Measurements from ENCODE around the gene MBOAT2. TPM values are rescaled to one million over a fixed set of nuclear protein-coding genes. Genes with fewer than 3 reads are reported as not detected.

MBOAT2 gene
- total RNA-seq, 3 donors from 2014 or later: 36.1 to 65.6 (median 50.6) TPM

DNA sequence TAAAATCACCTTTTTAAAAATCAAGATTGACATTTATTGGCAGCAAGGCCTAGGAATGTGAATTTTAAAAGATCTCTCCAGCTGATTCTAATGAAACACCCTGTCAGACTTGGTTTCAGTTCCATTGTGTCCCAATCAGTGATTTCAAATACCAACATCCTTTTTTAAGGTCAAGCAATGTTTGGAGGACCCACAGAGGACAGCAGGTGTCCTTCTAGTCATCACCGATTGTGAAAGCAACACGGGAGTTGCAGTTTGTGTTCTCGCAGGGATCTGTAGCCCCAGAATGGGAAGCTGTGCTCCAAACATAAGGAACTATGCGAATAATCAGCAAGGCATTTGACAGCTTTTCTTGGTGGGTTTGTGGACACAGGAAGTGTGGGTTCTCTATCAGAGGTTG lies 161.6 kb downstream of the MBOAT2 start:
- no peaks in the 10 kb centered on the region for H3K4me1 ChIP-seq (ENCODE audit: low read depth)
- no peaks in the 10 kb centered on the region for H3K36me3 ChIP-seq (ENCODE audit: low read depth)
- no peaks in the 10 kb centered on the region for H3K9me3 ChIP-seq
- no peak for DNase-seq
- no peak overlapping the region for H3K4me3 ChIP-seq
- no peak for ATAC-seq
- TF ChIP-seq, protein P1, sequence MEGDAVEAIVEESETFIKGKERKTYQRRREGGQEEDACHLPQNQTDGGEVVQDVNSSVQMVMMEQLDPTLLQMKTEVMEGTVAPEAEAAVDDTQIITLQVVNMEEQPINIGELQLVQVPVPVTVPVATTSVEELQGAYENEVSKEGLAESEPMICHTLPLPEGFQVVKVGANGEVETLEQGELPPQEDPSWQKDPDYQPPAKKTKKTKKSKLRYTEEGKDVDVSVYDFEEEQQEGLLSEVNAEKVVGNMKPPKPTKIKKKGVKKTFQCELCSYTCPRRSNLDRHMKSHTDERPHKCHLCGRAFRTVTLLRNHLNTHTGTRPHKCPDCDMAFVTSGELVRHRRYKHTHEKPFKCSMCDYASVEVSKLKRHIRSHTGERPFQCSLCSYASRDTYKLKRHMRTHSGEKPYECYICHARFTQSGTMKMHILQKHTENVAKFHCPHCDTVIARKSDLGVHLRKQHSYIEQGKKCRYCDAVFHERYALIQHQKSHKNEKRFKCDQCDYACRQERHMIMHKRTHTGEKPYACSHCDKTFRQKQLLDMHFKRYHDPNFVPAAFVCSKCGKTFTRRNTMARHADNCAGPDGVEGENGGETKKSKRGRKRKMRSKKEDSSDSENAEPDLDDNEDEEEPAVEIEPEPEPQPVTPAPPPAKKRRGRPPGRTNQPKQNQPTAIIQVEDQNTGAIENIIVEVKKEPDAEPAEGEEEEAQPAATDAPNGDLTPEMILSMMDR (IDR thresholded peaks at IDR 0.05): no peak
- intact Hi-C loops (cut with DNase I, micrococcal nuclease): no loop called here

- ATAC-seq (no peak), DNase-seq (no peak)
- Histone ChIP-seq H3K36me3 (ENCODE audit: low read depth) (no peaks in the 10 kb centered on the region), H3K4me1 (ENCODE audit: low read depth) (peaks cover 10% of the 10 kb centered on the region), H3K4me3 (no peak overlapping the region), H3K9me3 (no peaks in the 10 kb centered on the region)
- TF ChIP-seq, protein P1 (IDR thresholded peaks at IDR 0.05): no peak
- intact Hi-C loops (cut with DNase I, micrococcal nuclease): no loop called here
Observed at GRCh38 chr2:8840475-8841091, 162.9 kb downstream of the MBOAT2 start.

DNA sequence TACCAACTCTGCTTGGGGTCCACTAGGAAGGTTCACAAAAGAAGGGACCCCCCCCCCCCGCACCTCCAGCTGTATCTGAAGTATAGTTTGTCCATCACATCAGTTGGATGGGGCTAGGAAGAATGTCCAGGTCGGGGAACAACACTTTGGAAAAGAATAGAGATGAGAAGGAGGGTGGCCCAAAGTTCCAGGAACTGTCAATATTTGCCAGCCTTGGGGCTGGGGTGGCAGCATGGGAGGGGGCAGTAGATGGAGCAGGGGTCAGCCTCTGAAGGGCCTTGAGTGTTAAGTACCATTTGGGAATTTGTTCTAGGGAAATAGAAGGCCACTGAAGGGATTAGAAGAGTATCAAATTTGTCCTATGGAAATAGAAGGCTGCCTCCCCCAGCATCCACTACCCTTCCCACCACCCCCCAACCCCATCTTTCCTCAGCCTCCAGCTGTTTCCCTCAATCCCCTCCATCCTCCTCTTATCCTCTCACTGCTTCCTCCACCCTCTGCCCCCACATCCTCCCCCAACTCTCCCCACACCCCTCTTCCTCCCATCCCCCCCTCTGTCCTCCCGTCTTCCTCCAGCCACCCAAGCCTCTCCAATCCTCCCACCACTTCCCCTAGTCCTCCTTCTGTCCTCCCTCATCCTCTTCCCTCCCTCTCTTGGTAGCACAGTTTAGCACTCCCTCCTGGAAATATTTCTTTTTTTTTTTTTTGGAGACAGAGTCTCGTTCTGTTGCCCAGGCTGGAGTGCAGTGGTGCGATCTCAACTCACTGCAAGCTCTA lies 164.1 kb downstream of the MBOAT2 start:
- no peaks in the 10 kb centered on the region for H3K36me3 ChIP-seq (ENCODE audit: low read depth)
- no peak for DNase-seq
- peaks cover 21% of the 10 kb centered on the region for H3K4me1 ChIP-seq (ENCODE audit: low read depth)
- no peaks in the 10 kb centered on the region for H3K9me3 ChIP-seq
- TF ChIP-seq, protein P1 (IDR thresholded peaks at IDR 0.05): no peak
- no peak for ATAC-seq
- no peak overlapping the region for H3K4me3 ChIP-seq
- intact Hi-C loops (cut with DNase I, micrococcal nuclease): no loop called here

- Histone ChIP-seq H3K4me1 (ENCODE audit: low read depth) (peaks cover 21% of the 10 kb centered on the region), H3K4me3 (no peak overlapping the region), H3K36me3 (ENCODE audit: low read depth) (no peaks in the 10 kb centered on the region), H3K9me3 (no peaks in the 10 kb centered on the region)
- ATAC-seq (no peak), DNase-seq (peak in 1 of 3 donors; percentile 37)
- TF ChIP-seq, protein P1 (IDR thresholded peaks at IDR 0.05): no peak
- intact Hi-C loops (cut with DNase I, micrococcal nuclease): no loop called here
Observed at GRCh38 chr2:8837795-8838140, 165.7 kb downstream of the MBOAT2 start.

DNA sequence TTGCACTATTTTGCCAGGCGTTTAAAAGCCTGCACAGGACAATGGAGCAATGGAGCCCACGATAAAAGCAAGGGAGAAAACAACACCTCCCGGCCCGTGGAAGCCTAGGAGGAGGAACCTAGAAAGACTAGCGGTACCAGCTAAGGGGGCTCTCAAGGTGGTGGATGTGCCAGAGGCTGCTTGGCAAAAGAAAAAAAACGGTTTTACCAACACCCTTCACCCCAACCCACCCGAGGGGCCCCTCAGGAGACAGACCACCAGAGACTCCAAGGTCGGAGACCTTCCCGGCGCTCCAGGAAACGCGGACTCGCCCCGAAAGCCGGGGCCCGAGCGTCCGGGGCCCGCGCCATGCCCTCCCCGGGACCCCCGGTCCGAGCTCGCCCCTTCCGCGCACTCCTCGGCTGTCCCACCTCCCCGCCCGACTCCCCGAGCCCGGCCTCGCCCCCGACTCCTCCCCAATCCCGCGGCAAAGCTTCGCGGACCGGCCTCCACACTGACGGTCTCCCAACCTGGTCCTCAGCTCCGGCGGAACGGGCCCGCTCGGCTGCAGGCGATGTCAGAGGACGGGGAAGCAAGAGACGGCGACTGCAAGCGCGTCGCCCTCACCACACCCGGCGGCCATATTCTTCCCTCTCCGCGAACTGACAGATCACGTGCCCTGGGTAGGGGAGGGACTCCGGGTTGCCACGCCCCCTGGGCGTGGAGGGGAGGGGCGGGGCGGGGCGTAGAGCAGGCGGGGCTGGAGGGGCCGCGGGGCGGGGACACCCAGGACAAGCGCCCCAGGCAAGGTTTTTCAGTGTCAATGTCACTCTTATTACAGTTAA lies 166.3 kb downstream of the MBOAT2 start, which contains the start of gene KIDINS220:
TSS of gene KIDINS220 (minus strand) at position 643 of the 824 bp plus-strand sequence. CDS start 10,520 bp downstream, outside the sequence.
- intact Hi-C loops (cut with DNase I, micrococcal nuclease): no loop called here
- TF ChIP-seq, protein P1 (IDR thresholded peaks at IDR 0.05): no peak

More for the DNA sequence above, 166.3 kb downstream of the MBOAT2 start, which contains the start of gene KIDINS220:
- no peaks in the 10 kb centered on the region for H3K9me3 ChIP-seq
- peak; percentile 99 for ATAC-seq
- H3K4me1 ChIP-seq (ENCODE audit: low read depth): peaks cover 21% of the 10 kb centered on the region
- no peaks in the 10 kb centered on the region for H3K36me3 ChIP-seq (ENCODE audit: low read depth)
- peak; percentile 88 to 92 (median 91) for DNase-seq
- peak within 1 kb of the TSS; percentile 99 for H3K4me3 ChIP-seq
